SK-N-SH treated with all-trans-retinoic acid at 6 μM for 48 hours (cell line): ENCODE data around the gene TSHZ2.

Source experiments
- ATAC-seq: fragments of 200-7000 bp; cut with Tn5 transposase; 3 replicates; pipeline ENCODE4 v1.9.1; 2020; ENCODE audit warnings: mild to moderate bottlenecking, moderate library complexity
- ARNTL ChIP-seq: fragments of 450-650 bp; formaldehyde crosslinking; IDR thresholded peaks from 2 replicates; pipeline ENCODE4 v1.5.0; 2020; ENCODE audit warnings: low read depth, mild to moderate bottlenecking, moderate library complexity, borderline replicate concordance
- BACH2 ChIP-seq: fragments of 250-450 bp; sonication (Bioruptor Pico); IDR thresholded peaks from 2 replicates; pipeline ENCODE4 v1.9.0; 2021; ENCODE audit warnings: mild to moderate bottlenecking, borderline replicate concordance
- CSDC2 ChIP-seq: fragments of 250-450 bp; sonication (Bioruptor Pico); IDR thresholded peaks from 2 replicates; pipeline ENCODE4 v1.5.0; 2020; ENCODE audit warnings: mild to moderate bottlenecking, moderate library complexity
- ESRRG ChIP-seq: fragments of 250-450 bp; sonication (Bioruptor Pico); IDR thresholded peaks from 2 replicates; pipeline ENCODE4 v1.6.1; 2021; ENCODE audit warnings: mild to moderate bottlenecking
- GLIS3 ChIP-seq: fragments of 250-450 bp; sonication (Bioruptor Pico); IDR thresholded peaks from 2 replicates; pipeline ENCODE4 v1.5.0; 2020; ENCODE audit warnings: mild to moderate bottlenecking, moderate library complexity
- ISL1 ChIP-seq: fragments of 250-450 bp; sonication (Bioruptor Pico); IDR thresholded peaks from 2 replicates; pipeline ENCODE4 v2.1.2; 2022; ENCODE audit warnings: mild to moderate bottlenecking, moderate library complexity
- OSR1 ChIP-seq: fragments of 250-450 bp; sonication (Bioruptor Pico); IDR thresholded peaks from 2 replicates; pipeline ENCODE4 v1.8.0; 2022; ENCODE audit warnings: moderate library complexity, mild to moderate bottlenecking, inconsistent platforms
- PPARA ChIP-seq: fragments of 250-450 bp; sonication (Bioruptor Pico); IDR thresholded peaks from 2 replicates; pipeline ENCODE4 v1.5.0; 2020; ENCODE audit warnings: mild to moderate bottlenecking, borderline replicate concordance
- RARB ChIP-seq: fragments of 250-450 bp; sonication (Bioruptor Pico); IDR thresholded peaks from 2 replicates; pipeline ENCODE4 v1.8.0; 2021; ENCODE audit warnings: mild to moderate bottlenecking, moderate library complexity
- SNAI2 ChIP-seq: fragments of 250-450 bp; sonication (Bioruptor Pico); IDR thresholded peaks from 2 replicates; pipeline ENCODE4 v1.5.0; 2020; ENCODE audit warnings: mild to moderate bottlenecking, moderate library complexity
- TCF4 ChIP-seq: fragments of 250-450 bp; sonication (Bioruptor Pico); IDR thresholded peaks from 2 replicates; pipeline ENCODE4 v1.8.0; 2021; ENCODE audit warnings: mild to moderate bottlenecking, moderate library complexity, borderline replicate concordance
- TOX ChIP-seq: fragments of 250-450 bp; sonication (Bioruptor Pico); IDR thresholded peaks from 2 replicates; pipeline ENCODE4 v1.8.0; 2021; ENCODE audit warnings: mild to moderate bottlenecking, moderate library complexity, borderline replicate concordance
- TSHZ2 ChIP-seq: fragments of 250-450 bp; sonication (Bioruptor Pico); IDR thresholded peaks from 2 replicates; pipeline ENCODE4 v1.5.0; 2020; ENCODE audit warnings: mild to moderate bottlenecking, moderate library complexity
- ZC3H10 ChIP-seq: fragments of 250-450 bp; sonication (Bioruptor Pico); IDR thresholded peaks from 2 replicates; pipeline ENCODE4 v1.5.1; 2021; ENCODE audit warnings: mild to moderate bottlenecking, moderate library complexity
- ZFP3 ChIP-seq: fragments of 250-450 bp; sonication (Bioruptor Pico); IDR thresholded peaks from 2 replicates; pipeline ENCODE4 v1.5.0; 2020; ENCODE audit warnings: mild to moderate bottlenecking, moderate library complexity
- ZFP30 ChIP-seq: fragments of 450-650 bp; formaldehyde crosslinking; IDR thresholded peaks from 2 replicates; pipeline ENCODE4 v1.5.0; 2022; ENCODE audit warnings: mild to moderate bottlenecking, moderate library complexity
- ZNF565 ChIP-seq: fragments of 450-650 bp; formaldehyde crosslinking; conservative IDR thresholded peaks from 2 replicates; pipeline ENCODE4 v1.5.0; 2020; ENCODE audit warnings: low read depth, mild to moderate bottlenecking, moderate library complexity
- ZNF70 ChIP-seq: fragments of 450-650 bp; formaldehyde crosslinking; IDR thresholded peaks from 2 replicates; pipeline ENCODE4 v1.5.0; 2020; ENCODE audit warnings: mild to moderate bottlenecking, moderate library complexity
- ZNF8 ChIP-seq: fragments of 450-650 bp; formaldehyde crosslinking; IDR thresholded peaks from 2 replicates; pipeline ENCODE4 v1.5.0; 2020; ENCODE audit warnings: mild to moderate bottlenecking, moderate library complexity
- TF ChIP-seq, protein P1 (sequence below): fragments of 250-450 bp; sonication (Bioruptor Pico); IDR thresholded peaks from 2 replicates; pipeline ENCODE4 v1.5.1; 2020; ENCODE audit warnings: low read depth, mild to moderate bottlenecking, moderate library complexity
- TF ChIP-seq, protein P2 (sequence below): fragments of 250-450 bp; sonication (Bioruptor Pico); IDR thresholded peaks from 2 replicates; pipeline ENCODE4 v1.8.0; 2020; ENCODE audit warnings: mild to moderate bottlenecking, moderate library complexity, borderline replicate concordance
- TF ChIP-seq, protein P3 (sequence below): fragments of 250-450 bp; sonication (Bioruptor Pico); IDR thresholded peaks from 2 replicates; pipeline ENCODE4 v1.5.1; 2021; ENCODE audit warnings: mild to moderate bottlenecking, moderate library complexity

The TSHZ2 gene

GRCh38 chr20:53332022-53332837 lies 360.1 kb downstream of the TSHZ2 start:
- no peak for ATAC-seq
- TF ChIP-seq ZC3H10 (CRISPR knock-in tag) (no peak), ARNTL (CRISPR knock-in tag) (no peak)

GRCh38 chr20:53334861-53335260 lies 362.7 kb downstream of the TSHZ2 start:
- no peak for ATAC-seq

GRCh38 chr20:53335555-53335954 lies 363.4 kb downstream of the TSHZ2 start:
- no peak for ATAC-seq
- TF ChIP-seq OSR1 (CRISPR knock-in tag) (no peak), ESRRG (CRISPR knock-in tag) (no peak), ZNF8 (no peak), ZFP3 (CRISPR knock-in tag) (no peak), ZC3H10 (CRISPR knock-in tag) (no peak), SNAI2 (CRISPR knock-in tag) (no peak), CSDC2 (CRISPR knock-in tag) (no peak), TOX (CRISPR knock-in tag) (no peak), ZNF565 (no peak), RARB (CRISPR knock-in tag) (no peak), ISL1 (CRISPR knock-in tag) (no peak), GLIS3 (CRISPR knock-in tag) (no peak), BACH2 (CRISPR knock-in tag) (no peak), TCF4 (CRISPR knock-in tag) (no peak), PPARA (no peak), ARNTL (CRISPR knock-in tag) (no peak)
- TF ChIP-seq, protein P1, sequence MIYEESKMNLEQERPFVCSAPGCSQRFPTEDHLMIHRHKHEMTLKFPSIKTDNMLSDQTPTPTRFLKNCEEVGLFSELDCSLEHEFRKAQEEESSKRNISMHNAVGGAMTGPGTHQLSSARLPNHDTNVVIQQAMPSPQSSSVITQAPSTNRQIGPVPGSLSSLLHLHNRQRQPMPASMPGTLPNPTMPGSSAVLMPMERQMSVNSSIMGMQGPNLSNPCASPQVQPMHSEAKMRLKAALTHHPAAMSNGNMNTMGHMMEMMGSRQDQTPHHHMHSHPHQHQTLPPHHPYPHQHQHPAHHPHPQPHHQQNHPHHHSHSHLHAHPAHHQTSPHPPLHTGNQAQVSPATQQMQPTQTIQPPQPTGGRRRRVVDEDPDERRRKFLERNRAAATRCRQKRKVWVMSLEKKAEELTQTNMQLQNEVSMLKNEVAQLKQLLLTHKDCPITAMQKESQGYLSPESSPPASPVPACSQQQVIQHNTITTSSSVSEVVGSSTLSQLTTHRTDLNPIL = no peak
- TF ChIP-seq, protein P2, sequence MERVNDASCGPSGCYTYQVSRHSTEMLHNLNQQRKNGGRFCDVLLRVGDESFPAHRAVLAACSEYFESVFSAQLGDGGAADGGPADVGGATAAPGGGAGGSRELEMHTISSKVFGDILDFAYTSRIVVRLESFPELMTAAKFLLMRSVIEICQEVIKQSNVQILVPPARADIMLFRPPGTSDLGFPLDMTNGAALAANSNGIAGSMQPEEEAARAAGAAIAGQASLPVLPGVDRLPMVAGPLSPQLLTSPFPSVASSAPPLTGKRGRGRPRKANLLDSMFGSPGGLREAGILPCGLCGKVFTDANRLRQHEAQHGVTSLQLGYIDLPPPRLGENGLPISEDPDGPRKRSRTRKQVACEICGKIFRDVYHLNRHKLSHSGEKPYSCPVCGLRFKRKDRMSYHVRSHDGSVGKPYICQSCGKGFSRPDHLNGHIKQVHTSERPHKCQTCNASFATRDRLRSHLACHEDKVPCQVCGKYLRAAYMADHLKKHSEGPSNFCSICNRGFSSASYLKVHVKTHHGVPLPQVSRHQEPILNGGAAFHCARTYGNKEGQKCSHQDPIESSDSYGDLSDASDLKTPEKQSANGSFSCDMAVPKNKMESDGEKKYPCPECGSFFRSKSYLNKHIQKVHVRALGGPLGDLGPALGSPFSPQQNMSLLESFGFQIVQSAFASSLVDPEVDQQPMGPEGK = no peak

More at GRCh38 chr20:53334861-53335260, 362.7 kb downstream of the TSHZ2 start:
- TF ChIP-seq TSHZ2 (CRISPR knock-in tag) = no peak
- TF ChIP-seq, protein P3, sequence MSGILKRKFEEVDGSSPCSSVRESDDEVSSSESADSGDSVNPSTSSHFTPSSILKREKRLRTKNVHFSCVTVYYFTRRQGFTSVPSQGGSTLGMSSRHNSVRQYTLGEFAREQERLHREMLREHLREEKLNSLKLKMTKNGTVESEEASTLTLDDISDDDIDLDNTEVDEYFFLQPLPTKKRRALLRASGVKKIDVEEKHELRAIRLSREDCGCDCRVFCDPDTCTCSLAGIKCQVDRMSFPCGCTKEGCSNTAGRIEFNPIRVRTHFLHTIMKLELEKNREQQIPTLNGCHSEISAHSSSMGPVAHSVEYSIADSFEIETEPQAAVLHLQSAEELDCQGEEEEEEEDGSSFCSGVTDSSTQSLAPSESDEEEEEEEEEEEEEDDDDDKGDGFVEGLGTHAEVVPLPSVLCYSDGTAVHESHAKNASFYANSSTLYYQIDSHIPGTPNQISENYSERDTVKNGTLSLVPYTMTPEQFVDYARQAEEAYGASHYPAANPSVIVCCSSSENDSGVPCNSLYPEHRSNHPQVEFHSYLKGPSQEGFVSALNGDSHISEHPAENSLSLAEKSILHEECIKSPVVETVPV = no peak

- TF ChIP-seq ZNF70 (CRISPR knock-in tag) = no peak
- TF ChIP-seq, protein P3 = no peak
- TF ChIP-seq ARNTL (CRISPR knock-in tag) = no peak
- TF ChIP-seq BACH2 (CRISPR knock-in tag) = no peak
- TF ChIP-seq ESRRG (CRISPR knock-in tag) = no peak
- TF ChIP-seq, protein P1 = no peak
- no peak for TF ChIP-seq TCF4 (CRISPR knock-in tag)
- TF ChIP-seq ZNF8 = no peak
- no peak for TF ChIP-seq TOX (CRISPR knock-in tag)
- TF ChIP-seq ZFP30 (CRISPR knock-in tag) = no peak
- no peak for TF ChIP-seq SNAI2 (CRISPR knock-in tag)
- no peak for TF ChIP-seq TSHZ2 (CRISPR knock-in tag)
- no peak for ATAC-seq
Measured at GRCh38 chr20:53336892-53337291, 364.7 kb downstream of the TSHZ2 start.
